ENCODE data around the gene ST8SIA1. TPM values are rescaled to one million over a fixed set of nuclear protein-coding genes. Genes with fewer than 3 reads are reported as not detected.

ST8SIA1 gene
- total RNA-seq, 3 donors from 2014 or later = 2.6 to 11.1 (median 10.4) TPM

DNA sequence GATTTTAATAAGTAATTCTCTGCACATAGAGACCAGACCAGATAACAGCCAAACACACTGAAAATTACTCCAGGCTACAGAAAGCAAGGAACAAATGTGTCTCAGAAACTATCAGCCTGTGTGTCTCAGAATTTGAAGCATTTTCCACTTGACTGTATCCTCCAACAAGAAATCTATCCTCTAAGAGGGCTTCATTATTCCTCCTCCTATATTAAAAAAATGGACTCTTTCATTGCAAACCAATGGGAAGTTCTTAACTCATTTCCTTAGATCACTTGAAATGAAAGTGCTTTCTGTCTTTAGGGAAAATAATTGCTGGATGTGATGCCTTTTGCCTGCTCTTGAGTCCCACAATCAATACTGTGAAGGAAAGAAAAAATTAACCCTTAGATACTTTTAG, 2.3 kb downstream of the ST8SIA1 start:
- no peaks in the 10 kb centered on the region for H3K36me3 ChIP-seq
- H3K27me3 ChIP-seq = no peaks in the 10 kb centered on the region
- intact Hi-C loops (cut with DNase I; ENCODE audit: low total_unique reads) = no loop called here
- no peaks in the 10 kb centered on the region for H3K4me1 ChIP-seq
- peak overlapping the region; percentile 38 to 41 for H3K27ac ChIP-seq
- DNase-seq (ENCODE audit: low spot score in 2 of 2) = no peak
- TF ChIP-seq POLR2A (IDR thresholded peaks at IDR 0.05) = no peak
- TF ChIP-seq, protein P1, sequence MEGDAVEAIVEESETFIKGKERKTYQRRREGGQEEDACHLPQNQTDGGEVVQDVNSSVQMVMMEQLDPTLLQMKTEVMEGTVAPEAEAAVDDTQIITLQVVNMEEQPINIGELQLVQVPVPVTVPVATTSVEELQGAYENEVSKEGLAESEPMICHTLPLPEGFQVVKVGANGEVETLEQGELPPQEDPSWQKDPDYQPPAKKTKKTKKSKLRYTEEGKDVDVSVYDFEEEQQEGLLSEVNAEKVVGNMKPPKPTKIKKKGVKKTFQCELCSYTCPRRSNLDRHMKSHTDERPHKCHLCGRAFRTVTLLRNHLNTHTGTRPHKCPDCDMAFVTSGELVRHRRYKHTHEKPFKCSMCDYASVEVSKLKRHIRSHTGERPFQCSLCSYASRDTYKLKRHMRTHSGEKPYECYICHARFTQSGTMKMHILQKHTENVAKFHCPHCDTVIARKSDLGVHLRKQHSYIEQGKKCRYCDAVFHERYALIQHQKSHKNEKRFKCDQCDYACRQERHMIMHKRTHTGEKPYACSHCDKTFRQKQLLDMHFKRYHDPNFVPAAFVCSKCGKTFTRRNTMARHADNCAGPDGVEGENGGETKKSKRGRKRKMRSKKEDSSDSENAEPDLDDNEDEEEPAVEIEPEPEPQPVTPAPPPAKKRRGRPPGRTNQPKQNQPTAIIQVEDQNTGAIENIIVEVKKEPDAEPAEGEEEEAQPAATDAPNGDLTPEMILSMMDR (IDR thresholded peaks at IDR 0.05) = no peak
- TF ChIP-seq POLR2AphosphoS5 (IDR thresholded peaks at IDR 0.05) = no peak
- H3K4me3 ChIP-seq = peak overlapping the region in 2 of 3 donors; percentile 67 to 91
- H3K9me3 ChIP-seq = no peaks in the 10 kb centered on the region

DNA sequence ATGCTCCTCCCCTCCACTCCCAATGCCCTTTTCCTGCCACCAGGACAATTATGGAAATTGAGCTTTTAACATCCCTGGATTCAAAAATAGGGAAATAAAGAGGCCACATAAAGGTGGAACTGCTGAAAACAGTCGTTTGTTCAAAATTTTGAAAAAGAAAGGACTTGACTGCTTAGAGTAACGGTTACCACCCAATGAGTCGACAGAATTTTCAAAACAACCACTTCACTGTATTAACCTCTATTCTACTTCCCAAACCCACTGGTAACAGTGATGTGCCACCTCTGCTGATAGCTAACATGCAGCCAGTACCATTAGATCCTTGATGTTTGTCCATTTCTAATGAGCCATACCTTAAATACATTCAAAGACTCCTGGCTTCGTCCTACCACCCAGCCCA, 4.9 kb downstream of the ST8SIA1 start:
- no peaks in the 10 kb centered on the region for H3K36me3 ChIP-seq
- no peak for TF ChIP-seq POLR2A (IDR thresholded peaks at IDR 0.05)
- TF ChIP-seq, protein P1 (IDR thresholded peaks at IDR 0.05) = peak in 1 of 3 donors; percentile 11
- no peak for TF ChIP-seq POLR2AphosphoS5 (IDR thresholded peaks at IDR 0.05)
- no peaks in the 10 kb centered on the region for H3K9me3 ChIP-seq
- intact Hi-C loops (cut with DNase I; ENCODE audit: low total_unique reads) = no loop called here
- no peaks in the 10 kb centered on the region for H3K4me1 ChIP-seq
- DNase-seq (ENCODE audit: low spot score in 2 of 2) = no peak
- no peak overlapping the region for H3K27ac ChIP-seq
- no peaks in the 10 kb centered on the region for H3K27me3 ChIP-seq
- no peak overlapping the region for H3K4me3 ChIP-seq

- H3K9me3 ChIP-seq = no peaks in the 10 kb centered on the region
- no peak for DNase-seq (ENCODE audit: low spot score in 2 of 2)
- no peak overlapping the region for H3K4me3 ChIP-seq
- no peaks in the 10 kb centered on the region for H3K27me3 ChIP-seq
- no peak for TF ChIP-seq POLR2AphosphoS5 (IDR thresholded peaks at IDR 0.05)
- TF ChIP-seq, protein P1 (IDR thresholded peaks at IDR 0.05) = no peak
- no peak for TF ChIP-seq POLR2A (IDR thresholded peaks at IDR 0.05)
- H3K4me1 ChIP-seq = no peaks in the 10 kb centered on the region
- peak overlapping the region in 1 of 2 donors; percentile 60 for H3K27ac ChIP-seq
- intact Hi-C loops (cut with DNase I; ENCODE audit: low total_unique reads) = no loop called here
- H3K36me3 ChIP-seq = no peaks in the 10 kb centered on the region
Measured at GRCh38 chr12:22325218-22325617, 9.3 kb downstream of the ST8SIA1 start.

GRCh38 chr12:22322091-22322490, 12.4 kb downstream of the ST8SIA1 start:
- intact Hi-C loops (cut with DNase I; ENCODE audit: low total_unique reads) = no loop called here
- no peak overlapping the region for H3K4me3 ChIP-seq
- TF ChIP-seq, protein P1 (IDR thresholded peaks at IDR 0.05) = no peak
- no peak for TF ChIP-seq POLR2A (IDR thresholded peaks at IDR 0.05)
- no peak for TF ChIP-seq POLR2AphosphoS5 (IDR thresholded peaks at IDR 0.05)
- no peaks in the 10 kb centered on the region for H3K36me3 ChIP-seq
- DNase-seq (ENCODE audit: low spot score in 2 of 2) = no peak
- H3K27me3 ChIP-seq = no peaks in the 10 kb centered on the region
- H3K9me3 ChIP-seq = no peaks in the 10 kb centered on the region
- H3K4me1 ChIP-seq = no peaks in the 10 kb centered on the region
- H3K27ac ChIP-seq = peak overlapping the region in 1 of 2 donors; percentile 25

- Histone ChIP-seq H3K4me1 (no peaks in the 10 kb centered on the region), H3K36me3 (no peaks in the 10 kb centered on the region), H3K4me3 (no peak overlapping the region)
Measured at GRCh38 chr12:22321638-22322037, 12.9 kb downstream of the ST8SIA1 start.

More at GRCh38 chr12:22321638-22322037, 12.9 kb downstream of the ST8SIA1 start:
- DNase-seq (ENCODE audit: low spot score in 2 of 2) = no peak
- intact Hi-C loops (cut with DNase I; ENCODE audit: low total_unique reads) = no loop called here
- TF ChIP-seq POLR2AphosphoS5 (IDR thresholded peaks at IDR 0.05) (no peak), POLR2A (IDR thresholded peaks at IDR 0.05) (no peak)
- TF ChIP-seq, protein P1 (IDR thresholded peaks at IDR 0.05) = no peak
- peak overlapping the region in 1 of 2 donors; percentile 25 for H3K27ac ChIP-seq
- H3K27me3 ChIP-seq = no peaks in the 10 kb centered on the region
- H3K9me3 ChIP-seq = no peaks in the 10 kb centered on the region

Measured in breast epithelium (tissue), 4 donors.